HG02642 (cell line): ENCODE measurements around the gene GPX7.

Experiments used
- ATAC-seq: cut with Tn5 transposase; IDR thresholded peaks from one replicate; pipeline ENCODE4 v1.9.1; 2021; ENCODE audit warnings: mild to moderate bottlenecking; ENCODE audit not compliant: unreplicated experiment, poor library complexity

GPX7 gene

DNA sequence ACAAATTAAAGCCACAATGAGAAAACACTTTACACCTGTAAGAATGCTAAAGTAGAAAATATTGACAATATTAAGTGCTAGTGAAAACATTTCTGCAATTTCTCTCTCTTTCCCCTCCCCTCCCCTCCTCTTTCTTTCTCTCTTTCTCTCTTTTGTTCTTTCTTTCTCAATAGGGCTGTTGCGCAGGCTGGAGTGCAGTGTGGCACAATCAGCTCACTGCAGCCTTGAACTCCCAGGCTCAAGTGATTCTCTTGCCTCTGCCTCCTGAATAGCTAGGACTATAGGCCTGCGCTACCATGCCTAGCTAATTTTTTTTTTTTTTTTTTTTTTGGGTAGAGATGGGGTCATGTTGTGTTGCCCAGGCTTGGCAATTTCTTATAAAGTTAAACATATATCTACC, 24.9 kb downstream of the GPX7 start:
- no peak for ATAC-seq

DNA sequence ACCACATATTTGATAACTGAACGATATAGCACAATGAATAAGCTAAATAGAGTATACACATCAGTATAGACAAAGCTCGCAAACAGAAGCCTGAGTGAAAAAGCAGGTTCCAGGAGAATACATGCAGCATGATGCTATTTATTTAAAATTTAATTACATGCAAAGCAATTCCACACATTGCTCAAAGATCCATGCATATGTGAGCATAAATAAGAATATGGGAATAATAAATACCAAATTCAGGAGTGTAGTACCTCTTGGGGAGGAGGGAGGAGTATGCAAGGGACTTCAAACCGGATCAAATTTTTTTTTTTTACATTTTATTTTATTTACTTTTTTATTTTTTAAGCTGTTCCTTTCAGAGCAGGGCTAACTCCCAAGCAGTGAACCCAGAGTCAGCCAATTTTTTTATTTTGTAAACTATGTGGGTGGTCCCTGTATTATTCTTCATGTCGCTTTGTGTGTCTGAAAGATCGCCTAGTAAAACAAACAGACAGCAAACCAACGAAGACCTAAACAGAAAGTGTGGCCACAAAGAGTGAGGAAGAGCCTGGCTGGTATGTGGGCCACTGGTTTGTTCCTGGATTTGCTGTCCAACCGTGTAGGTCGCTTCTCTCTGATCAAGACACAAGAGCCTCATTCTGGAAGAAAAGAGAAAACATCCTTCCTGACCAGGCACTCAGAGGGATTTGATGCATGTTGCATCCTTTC, 26.6 kb downstream of the GPX7 start:
- no peak for ATAC-seq

DNA sequence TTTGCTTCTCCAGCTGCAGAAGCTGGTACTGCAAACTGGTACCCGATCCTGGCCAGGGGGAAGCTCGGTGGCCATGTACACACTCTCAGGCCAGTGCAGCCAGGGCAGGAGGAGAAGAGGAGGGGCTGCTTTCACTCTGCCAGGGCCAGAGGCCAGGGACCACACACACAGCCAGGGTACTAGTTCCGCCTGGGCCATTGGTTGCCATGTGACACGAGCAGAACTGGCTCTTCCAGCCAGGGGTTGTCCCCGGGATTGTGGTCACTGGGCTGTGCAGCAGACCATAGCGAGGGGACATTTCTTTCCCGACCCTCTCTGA, 27.1 kb downstream of the GPX7 start:
- ATAC-seq, result no peak

DNA sequence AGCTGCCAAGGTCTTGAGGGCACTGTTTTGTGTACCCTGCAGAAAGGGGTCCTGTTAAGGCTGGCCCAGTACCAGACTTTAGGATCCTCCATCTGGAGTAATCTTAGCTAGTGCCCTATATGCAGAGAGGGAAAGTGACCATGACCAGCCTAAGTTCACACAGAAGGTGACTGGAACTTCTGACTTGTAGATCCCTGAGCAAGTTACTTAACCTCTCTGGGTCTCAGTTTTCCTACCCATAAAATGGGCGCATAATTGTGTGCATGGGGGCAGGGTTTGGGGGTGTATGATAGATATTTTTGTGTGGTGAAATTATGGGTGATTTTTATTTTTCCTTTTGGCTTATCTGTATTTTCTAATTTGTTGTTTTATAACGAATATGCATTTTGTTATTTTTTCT, 27.5 kb downstream of the GPX7 start:
- no peak for ATAC-seq

DNA sequence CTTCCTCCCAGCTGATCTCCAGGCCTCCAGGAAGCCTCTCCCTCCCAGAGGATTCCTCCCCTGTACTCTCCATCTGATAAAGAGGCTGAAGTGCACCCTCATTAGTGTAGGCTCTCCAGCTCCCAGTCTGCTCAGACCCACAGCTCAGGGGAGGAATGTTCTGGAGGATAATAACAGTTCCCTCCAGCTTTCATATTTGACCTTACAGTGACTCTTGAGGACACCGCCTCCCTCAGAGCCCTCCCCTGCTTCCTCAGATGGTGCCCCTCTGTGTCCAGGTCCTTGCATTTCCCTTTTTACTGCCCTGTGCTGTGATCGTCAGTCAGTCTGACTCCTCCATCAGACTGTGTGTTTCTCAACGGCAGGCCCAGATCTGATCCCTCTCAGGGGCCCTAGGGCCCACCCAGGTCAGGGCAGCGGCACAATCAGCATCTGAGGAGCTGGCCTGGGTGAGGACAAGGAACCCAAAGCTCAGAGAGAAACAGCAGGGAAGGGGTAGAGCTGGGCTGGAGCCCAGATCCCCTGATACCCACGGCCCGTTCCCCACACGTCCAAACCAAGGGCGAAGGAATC, 29.7 kb downstream of the GPX7 start:
- ATAC-seq, result no peak

DNA sequence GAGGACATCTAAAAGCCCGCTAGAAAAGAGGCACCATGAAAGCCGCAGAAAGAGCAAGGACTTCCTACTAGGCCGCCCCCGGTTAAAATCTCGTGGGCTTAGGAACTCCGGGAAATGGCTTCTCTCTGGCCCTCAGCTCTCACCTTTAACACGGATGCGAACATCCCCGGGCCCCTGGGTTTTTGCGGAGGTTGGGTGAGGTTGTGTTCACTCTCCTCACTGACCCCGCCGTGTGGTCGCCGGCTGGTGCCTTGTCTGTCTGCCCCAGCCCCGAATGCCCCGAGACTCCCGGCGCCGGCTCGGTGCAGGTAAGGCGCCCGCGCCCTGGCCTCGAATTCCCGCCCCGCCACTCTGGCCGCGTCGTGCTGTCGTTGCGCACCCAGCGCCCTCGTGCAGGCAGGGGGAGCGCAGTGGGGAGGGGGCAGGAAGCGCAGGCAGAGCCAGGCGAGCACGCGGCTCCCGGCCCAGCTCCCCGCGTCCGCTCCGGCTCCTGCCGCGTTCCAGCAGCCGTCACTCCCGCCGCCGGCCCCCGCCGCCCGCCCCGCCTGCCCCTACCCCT, 30.6 kb downstream of the GPX7 start, which contains the start of gene SHISAL2A:
SHISAL2A (plus strand) TSS at position 437 of the 559 bp plus-strand sequence. CDS start 326 bp downstream, outside the sequence.
- no peak for ATAC-seq

DNA sequence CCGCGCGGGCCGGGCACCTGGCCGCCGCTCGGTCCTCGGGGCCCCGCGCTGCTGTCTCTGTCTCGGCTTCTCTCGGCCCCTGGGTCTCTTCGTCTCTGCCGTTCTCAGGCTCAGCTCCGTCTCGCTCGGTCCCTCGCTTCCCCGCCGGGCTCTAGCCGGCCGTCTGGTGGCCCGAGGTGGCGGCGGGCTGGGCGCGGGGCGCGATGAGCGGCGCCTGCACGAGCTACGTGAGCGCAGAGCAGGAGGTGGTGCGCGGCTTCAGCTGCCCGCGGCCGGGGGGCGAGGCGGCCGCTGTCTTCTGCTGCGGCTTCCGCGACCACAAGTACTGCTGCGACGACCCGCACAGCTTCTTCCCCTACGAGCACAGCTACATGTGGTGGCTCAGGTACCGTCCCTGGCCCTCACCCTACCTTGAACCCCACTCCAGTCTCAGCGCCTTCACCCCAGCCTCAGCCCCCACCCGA, 31.2 kb downstream of the GPX7 start:
- no peak for ATAC-seq

DNA sequence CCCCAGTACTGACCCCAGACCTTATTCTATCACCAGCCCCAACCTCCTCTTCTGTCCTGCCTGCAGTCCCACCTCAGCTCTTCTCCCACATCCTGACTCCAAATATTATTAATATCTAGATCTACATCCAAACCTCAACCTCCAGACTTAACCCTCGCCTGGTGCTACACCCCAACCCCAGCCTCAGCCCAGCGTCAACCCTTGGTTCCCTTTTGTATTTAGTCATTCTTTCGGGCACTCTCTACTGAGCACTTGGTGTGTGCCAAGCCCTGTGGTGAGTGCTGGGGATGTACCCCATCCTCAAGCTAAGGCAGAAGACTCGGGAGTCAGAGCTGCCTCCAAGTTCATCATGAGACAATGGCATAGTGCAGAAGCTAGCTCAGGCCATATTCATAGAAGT, 31.9 kb downstream of the GPX7 start:
- no peak for ATAC-seq

DNA sequence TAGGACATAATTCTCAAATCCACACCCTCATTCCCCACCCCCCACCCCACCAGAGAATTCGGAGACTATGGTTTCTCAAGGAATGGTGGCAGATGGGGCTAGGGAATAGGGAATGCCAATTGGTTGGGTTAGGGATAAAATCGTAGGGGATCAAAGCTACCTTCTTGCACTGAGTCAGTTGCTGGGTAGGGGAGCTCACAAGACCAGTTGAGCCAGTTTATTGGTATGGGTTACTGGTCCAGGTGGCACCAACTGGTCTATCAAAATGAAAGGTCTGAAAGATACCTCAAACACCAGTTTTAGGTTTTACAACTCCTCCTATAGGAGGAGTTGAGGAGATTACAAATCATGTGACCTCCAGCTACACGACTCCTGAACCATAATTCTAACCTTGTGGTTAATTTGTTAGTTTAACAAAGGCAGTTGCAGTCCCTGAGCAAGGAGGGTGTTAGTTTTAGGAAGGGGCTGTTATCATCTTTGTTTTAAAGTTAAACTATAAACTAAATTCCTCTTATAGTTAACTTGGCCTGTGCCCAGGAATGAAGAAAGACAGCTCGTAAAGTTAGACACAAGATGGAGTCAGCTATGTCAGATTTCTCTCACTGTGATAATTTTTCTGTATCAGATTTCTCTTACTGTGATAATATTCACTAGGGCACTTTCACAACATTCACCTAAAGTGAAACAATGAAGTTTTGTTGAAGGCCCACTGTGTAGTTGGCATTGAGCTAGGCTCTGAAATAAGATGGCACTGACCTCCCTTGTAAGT, 33.3 kb downstream of the GPX7 start:
- no peak for ATAC-seq

DNA sequence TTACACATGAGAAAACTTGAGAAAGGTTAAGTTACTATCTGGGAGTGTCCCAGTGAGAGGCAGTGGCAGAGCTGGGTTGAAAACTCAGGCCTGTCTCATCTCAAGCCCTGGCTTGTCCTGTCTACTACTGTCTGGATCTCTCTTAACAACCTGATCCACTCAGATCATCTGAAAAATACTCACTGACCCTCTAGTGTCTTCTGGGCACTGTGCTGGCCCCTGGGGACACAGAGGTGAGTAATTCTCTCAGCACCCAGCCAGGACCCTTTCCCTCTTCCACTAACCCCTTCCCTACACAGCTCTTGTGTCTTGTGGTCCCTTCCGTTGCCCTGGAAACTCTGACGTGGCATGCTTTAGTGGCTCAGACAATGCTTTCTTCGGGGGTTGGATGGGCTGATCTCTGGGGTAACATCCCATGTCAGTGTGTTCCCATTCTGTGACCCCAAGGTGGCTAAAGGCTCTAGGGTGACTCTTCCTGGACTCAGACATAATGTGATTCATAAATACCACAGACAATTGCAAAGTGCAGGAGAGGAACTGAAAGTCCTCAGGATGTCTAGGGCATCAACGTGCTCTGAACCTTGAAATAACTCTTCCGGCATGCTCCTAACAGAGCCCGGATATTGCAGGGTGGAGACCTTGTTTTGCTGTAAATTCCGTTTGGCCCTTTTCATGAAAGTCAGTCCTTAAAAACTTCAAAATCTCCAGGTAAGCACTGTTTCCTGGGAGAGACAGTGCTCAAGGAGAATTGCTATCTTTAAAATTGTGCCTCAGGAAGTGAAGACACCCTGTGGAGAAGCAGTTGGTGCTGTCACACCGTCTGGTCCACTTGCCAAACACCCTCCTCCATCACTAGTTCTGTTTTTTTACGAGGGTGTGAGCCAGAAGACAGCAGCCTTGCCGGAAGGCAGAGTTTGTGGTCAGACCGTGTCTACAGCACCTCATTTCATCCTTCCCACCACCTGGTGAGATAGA, 34.8 kb downstream of the GPX7 start:
- peak; percentile 83 for ATAC-seq

DNA sequence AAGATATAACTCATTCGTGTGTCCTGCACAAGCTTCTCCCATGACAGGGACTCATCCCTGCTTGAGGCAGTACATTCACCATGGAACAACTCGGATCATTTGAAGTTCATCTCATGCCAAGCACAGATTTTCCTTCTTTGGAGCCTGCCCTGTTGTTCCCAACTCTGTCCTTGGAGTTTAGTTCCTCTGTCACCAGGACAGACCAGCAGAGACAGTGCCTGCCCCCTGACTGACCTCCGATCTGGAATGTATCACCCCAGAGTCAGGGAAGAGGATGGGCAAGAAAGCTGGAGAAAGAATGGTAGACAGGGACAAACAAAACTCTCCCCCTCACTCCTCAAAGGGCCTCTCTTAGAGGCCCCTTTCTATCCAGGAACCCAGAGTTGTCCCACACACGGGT, 35.8 kb downstream of the GPX7 start:
- no peak for ATAC-seq

DNA sequence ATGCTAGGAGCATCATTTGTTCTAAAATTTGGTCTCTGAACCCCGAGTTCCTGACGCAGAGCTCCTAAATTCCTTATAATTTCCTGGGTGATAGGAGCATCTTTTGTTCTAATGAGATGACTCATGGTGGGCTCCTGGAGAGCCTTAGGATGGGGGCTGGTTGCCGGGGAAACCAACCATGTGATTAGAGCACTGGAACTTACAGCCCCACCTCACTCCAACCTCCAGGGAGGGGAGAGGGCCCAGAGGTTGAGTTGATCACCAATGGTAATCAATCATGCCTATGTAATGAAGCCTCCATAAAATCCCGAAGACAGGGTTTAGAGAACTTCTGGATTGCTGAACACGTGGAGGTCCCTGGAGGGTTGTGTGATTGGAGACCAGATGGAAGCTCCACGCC, 38.5 kb downstream of the GPX7 start:
- no peak for ATAC-seq

DNA sequence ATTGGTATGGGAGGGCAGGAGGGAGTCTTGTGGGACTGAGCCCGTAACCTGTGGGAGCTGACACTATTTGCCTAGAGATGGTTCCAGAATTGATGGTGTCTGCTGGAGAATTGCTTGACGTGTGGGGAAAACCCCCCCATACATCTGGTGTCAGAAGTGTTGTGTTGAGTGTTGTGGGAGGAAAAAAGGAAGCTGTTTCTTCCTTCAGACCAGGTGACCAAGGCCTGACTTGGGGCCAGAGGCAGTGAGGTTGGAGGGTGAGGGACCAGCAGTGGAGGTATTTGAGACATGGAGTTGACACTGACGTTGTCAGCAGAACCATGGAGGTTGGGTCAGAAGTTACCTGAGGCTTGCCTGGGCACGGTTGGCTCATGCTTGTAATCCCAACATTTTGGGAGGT, 39.1 kb downstream of the GPX7 start:
- no peak for ATAC-seq

DNA sequence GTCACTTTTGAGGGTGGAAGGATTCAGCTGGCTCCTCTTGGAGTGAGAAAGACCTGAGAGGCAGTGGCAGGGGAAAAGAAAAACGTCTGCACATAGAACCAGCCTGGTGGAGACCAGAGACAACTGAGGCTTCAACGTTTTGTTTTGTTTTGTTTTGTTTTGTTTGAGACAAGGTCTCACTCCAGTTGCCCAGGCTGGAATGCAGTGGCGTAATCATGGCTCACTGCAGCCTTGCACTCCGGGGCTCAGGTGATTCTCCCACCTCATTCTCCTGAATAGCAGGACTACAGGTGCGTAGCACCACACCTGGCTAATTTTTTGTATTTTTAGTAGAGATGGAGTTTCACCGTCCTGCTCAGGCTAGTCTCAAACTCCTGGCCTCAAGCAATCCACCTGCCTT, 43.1 kb downstream of the GPX7 start:
- no peak for ATAC-seq

DNA sequence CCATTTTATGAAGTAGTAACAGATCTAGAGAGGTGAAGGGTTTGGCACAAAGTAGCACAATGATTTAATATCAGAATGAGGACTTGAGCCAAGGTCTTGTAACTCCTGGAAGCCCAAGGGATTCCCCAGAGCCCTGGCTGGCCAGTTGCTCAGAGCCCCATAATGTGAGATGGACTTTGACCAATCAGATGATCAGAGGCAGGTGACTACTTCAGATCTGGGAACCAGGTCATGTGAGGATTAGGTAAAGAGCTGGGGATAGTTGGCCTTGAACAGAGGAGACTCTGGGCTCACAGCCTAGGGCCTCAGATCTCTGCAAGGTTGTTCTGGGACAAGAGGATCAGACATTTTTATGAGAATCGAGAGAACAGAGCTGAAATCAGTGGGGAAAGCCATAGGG, 49.7 kb downstream of the GPX7 start:
- ATAC-seq, result no peak

DNA sequence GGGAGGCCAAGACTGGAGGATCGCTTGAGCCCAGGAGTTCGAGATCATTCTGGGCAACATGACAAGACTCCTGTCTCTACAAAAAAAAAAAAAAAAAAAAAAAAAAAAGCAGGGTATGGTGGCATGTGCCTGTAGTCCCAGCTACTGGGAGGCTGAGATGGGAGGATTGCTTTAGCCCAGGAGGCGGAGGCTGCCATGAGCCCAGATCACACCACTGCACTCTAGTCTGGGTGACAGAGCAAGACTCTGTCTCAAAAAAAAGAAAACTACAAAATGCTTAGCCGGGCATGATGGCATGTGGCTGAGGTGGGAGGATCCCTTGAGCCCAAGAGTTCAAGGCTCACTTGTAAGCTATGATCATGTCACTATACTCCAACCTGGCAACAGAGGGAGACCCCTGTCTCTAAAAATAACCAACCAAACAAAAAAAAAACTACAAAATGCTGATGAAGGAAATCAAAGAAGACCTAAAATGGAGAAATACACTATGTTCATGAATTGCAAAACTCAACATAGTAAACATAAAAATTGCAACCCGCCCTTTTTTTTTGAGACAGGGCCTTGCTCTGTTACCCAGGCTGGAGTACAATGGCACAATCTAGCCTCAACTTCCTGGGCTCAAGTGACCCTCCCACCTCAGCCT, 51.2 kb downstream of the GPX7 start:
- ATAC-seq, result no peak

DNA sequence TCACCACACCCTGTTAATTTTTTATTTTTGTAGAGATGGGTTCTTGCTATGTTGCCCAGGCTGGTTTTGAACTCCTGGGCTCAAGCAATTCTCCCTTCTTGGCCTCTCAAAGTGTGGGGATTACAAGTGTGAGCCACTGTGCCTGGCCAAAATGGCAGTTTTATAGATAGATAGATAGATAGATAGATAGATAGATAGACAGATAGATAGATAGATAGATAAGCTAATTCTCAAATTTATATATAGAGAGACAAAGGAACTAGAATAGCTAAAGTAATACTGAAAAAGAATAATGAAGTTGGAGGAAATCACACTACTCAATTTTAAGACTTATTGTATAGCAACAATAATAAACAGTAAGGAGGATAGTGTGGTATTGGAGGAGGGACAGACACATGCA, 51.9 kb downstream of the GPX7 start:
- no peak for ATAC-seq

DNA sequence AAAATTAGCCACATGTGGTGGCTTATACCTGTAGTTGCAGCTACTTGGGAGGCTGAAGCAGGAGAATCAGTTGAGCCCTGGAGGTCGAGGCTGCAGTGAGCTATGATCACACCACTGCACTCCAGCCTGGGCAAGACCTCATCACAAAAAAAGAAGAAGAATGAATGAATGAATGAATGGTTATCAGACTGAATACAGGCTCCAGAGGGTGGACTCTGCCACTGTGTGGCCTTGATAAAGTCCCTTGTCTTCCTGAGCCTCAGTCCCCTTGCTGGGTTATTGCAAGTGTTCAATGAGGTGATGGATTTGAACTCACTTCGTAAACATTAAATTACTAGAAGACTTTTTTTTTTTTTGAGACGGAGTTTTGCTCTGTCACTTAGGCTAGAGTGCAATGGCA, 55.5 kb downstream of the GPX7 start:
- ATAC-seq, result no peak
